COLO668 (cell line): ENCODE results near the gene TOM1L2.

Experiments used
- DNase-seq: peaks from one replicate; lab custom pipeline; 2025; ENCODE audit not compliant: unreplicated experiment; lab: John Stamatoyannopoulos, UW

The TOM1L2 gene

GRCh38 chr17:17851103-17852002, 120.8 kb downstream of the TOM1L2 start:
- no peak for DNase-seq

- peak; percentile 23 for DNase-seq
These were observed 122.3 kb downstream of the TOM1L2 start for GRCh38 chr17:17849845-17850373.

DNA sequence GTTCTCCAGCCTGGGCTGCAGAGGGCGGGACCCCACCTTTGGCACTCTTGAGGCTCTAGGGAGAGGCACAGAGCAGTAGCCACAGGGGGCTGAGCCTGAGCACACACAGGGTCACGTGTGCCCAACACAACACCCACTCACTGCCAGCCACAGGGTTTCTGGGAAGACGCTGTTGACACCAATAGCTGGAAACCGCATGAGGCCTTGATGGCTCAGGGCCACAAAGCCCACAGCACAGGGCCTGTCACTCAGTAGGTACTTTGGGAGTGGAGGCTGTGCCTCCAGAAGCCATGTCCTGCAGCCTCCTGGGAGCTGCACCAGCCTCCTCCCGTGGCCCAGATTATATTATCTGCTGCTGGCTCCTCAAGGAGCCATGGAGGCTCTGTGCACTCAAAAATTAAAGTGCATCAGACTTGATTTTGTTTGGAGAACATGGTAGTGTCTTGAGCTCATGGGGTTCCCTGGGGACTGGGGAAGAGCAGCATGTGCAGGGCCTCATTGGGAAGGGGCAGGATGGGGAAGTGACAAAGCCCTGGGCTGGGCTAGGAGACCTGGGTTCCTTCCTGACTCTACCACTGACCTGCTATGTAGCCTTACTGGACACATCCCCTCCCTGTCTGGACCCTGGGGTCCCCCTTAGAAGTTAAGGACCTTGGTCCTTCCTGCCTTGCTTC, 122.9 kb downstream of the TOM1L2 start:
- peak; percentile 24 for DNase-seq

DNA sequence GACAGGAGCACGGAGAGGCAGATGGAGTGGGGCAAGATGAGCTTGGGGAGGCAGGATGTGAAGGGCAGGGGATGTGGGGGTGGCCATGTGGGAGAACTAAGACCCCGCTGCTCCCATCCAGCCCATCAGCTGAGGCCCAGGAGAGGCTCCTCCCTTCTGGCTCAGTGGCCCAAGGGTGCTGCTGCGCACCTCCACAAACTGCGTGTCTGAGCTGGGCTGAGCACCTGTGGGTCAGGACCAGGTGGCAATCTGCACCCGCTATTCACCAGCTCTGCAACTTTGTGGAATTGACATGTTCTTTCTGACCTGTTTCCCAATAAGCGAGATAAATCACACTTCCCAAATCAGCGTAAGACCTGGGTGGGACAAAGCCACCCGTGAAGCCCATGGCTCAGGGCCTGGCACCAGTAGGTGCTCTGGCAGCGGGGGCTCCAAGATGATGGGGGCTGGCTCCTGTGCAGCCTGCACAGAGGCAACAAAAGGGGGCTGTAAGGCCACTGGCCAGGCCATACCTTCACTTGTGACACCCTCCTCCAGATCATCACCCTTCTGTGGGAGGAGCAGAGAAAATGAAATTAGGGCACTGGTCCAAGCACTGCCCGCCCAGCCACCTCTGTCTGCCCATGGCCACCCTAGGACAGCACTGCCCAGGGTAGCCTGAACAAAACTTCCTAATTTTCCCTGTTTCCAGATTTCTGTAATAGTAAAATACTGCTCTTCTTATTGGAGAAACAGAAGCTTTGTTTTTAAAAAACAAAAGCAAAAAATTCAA, 123.7 kb downstream of the TOM1L2 start:
- DNase-seq, result no peak

DNA sequence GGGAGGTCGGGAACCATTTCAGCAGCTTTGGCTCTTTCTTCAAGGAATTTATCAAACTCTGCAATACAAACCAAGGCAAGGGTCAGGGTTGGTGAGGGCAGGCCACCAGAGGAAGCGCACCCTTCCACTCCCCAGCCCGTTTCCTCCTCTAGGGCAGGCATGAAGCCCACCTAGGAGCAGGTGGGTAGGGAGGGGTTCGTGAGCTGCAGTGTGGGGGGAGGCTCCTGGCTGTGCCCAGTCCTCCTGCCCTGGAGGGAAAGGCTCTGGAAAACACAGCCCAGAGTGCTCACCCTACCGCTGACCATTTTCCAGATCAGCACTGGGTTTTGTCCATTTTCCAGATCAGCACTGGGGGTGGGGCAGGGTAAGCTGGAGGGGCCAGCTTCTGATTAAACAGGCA, 124.5 kb downstream of the TOM1L2 start:
- DNase-seq, result no peak

- no peak for DNase-seq
These were observed 125.0 kb downstream of the TOM1L2 start for GRCh38 chr17:17847118-17847689.

DNA sequence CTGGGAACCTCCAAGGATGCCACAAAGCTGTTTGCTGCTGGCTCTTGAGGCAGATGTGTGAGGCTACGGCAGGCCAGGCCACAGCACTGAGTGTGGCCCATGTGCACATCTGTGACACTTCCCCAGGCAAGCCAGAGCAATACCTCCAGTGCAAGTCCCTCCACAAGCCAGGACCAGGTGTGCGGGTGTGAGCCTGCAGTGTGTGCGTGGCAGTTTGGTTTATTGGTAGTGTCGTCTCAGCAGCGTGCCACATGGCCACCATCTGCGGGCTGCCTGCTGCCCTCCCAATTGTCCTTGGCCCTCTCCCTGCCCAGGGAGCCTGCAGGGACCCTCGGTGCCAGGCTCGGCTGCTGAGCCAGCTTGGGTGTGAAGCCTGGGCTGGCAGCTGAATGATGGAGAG, 125.6 kb downstream of the TOM1L2 start:
- DNase-seq, result no peak

GRCh38 chr17:17846003-17846402, 126.2 kb downstream of the TOM1L2 start:
- DNase-seq, result no peak

GRCh38 chr17:17845046-17845775, 127.0 kb downstream of the TOM1L2 start:
- DNase-seq, result peak; percentile 35

- no peak for DNase-seq
These were observed 127.7 kb downstream of the TOM1L2 start for GRCh38 chr17:17844500-17844899.

GRCh38 chr17:17844079-17844478, 128.1 kb downstream of the TOM1L2 start:
- no peak for DNase-seq

DNA sequence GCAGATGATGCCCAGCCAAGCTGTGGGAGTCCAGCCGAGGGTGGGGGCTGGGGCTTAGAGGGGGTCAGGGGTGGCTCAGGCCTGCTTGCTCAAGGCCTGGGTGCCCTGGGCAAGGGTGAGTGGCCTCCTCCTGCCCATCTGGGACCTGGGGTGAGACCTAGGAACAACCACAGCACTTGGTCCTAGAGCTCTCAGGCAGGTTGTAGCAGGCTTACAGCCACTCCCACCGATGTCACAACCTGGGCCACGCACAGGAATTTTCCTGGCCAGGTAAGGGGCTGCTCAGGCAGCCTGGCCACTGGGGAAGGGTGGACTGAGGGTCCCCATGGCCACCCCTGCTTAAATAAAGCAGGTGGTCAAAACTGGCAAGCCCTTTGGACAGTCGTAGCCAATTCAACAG, 129.1 kb downstream of the TOM1L2 start:
- DNase-seq, result no peak

DNA sequence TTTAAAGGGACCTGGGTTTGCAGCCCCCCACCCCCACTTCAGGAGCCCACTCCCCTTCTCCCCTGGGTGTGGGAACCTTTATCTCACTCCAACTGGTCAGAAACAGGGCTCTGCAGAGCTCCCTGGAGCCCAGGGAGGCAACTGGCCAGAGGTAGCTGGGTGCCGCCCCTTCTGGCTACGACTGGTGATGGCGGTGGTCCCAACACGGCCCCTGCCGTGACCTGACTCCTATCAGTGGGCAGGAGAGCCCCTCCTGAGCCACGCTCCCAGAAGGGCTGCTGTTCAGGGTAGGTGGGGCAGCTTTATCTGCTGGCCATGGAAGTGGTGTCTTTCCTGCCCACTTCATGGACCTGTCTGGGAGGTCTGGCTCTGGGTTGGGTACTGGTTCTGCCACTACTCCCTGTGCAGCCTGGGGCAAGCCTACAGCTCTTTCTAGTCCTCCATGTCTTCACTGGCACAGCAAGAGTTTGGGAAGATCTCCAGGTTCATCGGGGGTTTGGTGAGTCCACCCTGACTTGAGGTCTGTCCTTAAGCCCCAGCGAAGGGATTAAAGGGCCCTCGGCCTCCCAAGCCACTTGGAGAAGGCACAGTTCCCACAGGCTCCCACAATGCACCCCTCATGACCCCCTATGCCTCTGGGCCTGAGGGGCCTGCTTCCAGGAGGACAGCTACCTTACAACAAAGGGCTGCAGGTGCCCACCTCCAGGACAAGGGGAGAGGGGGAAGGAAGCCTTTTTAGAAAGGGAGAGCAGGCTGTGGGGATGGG, 129.9 kb downstream of the TOM1L2 start:
- DNase-seq, result no peak

DNA sequence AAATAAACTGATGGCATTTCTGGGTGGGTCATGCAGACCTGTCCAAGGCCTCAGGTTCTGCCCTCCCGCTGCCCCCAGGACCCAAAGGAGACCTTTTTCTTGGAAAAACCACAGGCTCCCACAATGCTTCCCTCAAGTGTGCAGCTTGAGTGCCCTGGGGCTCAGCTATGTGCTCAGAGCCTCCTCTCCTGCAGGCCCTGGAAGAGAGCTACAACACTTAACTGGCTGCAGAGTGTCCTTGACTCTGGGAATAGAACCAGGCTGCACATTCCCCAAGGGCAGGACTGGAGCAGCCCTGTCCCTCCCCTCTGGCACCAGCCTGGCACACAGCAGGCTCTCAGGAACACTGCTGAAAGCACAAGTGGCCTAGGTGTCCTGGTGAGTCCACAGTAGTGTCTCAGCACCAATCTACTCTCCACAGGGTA, 130.6 kb downstream of the TOM1L2 start:
- no peak for DNase-seq

DNA sequence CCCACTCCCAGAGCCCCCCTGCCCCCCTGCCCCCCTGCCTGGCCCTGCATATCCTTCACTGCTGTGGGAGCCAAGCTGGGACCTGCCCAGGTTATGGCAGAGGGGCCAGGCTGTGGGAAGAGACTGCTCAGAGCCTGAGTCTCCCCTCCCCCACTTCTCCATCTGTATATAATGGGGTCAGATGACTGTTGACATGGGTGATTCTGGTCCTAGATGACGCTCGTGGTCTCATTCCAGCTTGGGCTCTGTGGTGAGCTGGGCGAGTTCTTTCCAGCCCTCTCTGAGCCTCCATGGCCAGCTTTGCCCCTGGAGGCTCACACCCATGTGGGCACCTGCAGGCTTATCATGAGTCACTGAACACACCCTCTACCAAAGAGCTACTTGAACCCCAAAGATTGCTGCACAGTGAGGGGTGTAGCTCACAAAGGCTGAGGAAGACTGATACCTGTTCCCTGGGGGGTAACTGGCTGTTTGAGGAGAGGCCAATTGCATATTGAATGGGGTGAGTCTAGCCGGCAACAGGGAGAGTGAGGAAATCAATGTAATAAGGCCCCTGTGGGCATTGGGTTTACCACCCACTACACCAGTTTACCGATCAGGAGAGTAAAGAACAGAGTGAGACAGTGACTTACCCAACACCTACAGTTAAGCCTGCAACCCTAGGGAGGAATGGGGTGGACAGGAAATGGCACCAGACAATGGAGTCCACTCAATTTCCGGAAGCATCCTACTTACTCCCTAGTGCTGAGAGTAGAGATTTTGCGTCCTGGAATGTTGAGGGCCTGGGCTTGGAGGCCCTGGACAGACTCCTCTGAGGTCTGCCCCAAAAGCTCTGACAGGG, 131.2 kb downstream of the TOM1L2 start:
- peak; percentile 36 for DNase-seq

GRCh38 chr17:17839791-17840707, 132.2 kb downstream of the TOM1L2 start:
- peak; percentile 95 for DNase-seq
